HCT116 (cell line): Measurements from ENCODE around the gene GREB1L. TPM values are rescaled to one million over a fixed set of nuclear protein-coding genes. Genes with fewer than 3 reads are reported as not detected.

ENCODE experiments used
- ATAC-seq: fragments of 200-7000 bp; cut with Tn5 transposase; 2 replicates; pipeline ENCODE4 v1.9.1; 2020; ENCODE audit warnings: mild to moderate bottlenecking, moderate library complexity
- BruUV-seq: library from RNA; stranded (reverse); fragments of 400-500 nt; replicated peaks from 2 replicates; lab custom pipeline; 2021; lab: Mats Ljungman, UMichigan
- CTCF ChIA-PET: fragments of 300-600 bp; sonication (Branson Sonifier 250); formaldehyde crosslinking; loops from one replicate; lab custom pipeline; 2021; ENCODE audit warnings: antibody characterized with exemption; lab: Charles Lee
- POLR2A ChIA-PET: fragments of 300-600, 350-600 bp; sonication (Branson Sonifier 250); formaldehyde crosslinking; loops from one replicate; lab custom pipeline; 2021; ENCODE audit warnings: antibody characterized with exemption; lab: Charles Lee
- RAD21 ChIA-PET, 2 experiments: fragments of 300-600 bp; sonication (Branson Sonifier 250); formaldehyde crosslinking; loops; one replicate each; lab custom pipeline; 2023; ENCODE audit warnings: low total read pairs in 2 of 2; ENCODE audit not compliant: uncharacterized antibody in 2 of 2, unreplicated experiment in 2 of 2, low non-redundant PET in 1 of 2; lab: Charles Lee
- DNase-seq: peaks from one replicate; pipeline ENCODE4 v3.0.0-alpha.2; 2010; ENCODE audit warnings: low read depth, low spot score
- H2AFZ ChIP-seq: fragments of 200-600 bp; shearing (Covaris generic), sonication (generic); 2 replicates; pipeline ENCODE4 v1.6.1; 2017; ENCODE audit warnings: low read depth, mixed run types, mixed read lengths, antibody characterized with exemption, low read length; ENCODE audit not compliant: poor library complexity, severe bottlenecking
- H3K27ac ChIP-seq: 2 replicates; pipeline ENCODE4 v1.5.1; 2012; ENCODE audit warnings: low read depth, low read length
- H3K27me3 ChIP-seq: fragments of 200-600 bp; sonication (generic); 2 replicates; pipeline ENCODE4 v1.6.1; 2016; ENCODE audit warnings: mixed run types, low read length, mixed read lengths; ENCODE audit not compliant: insufficient read depth
- H3K36me3 ChIP-seq, 2 experiments: fragments of 200-500 bp in 1 of 2; fragments of 200-600 bp in 1 of 2; sonication (Bioruptor generic) in 1 of 2; sonication (generic) in 1 of 2; 2 replicates each; pipeline versions ENCODE4 v1.5.1 to v1.6.1; 2014 to 2016; ENCODE audit warnings: low read length in 2 of 2, inconsistent platforms in 1 of 2, mixed read lengths in 1 of 2, mixed run types in 1 of 2; ENCODE audit not compliant: insufficient read depth in 2 of 2, control insufficient read depth in 1 of 2
- H3K4me1 ChIP-seq, 2 experiments: fragments of 200-600 bp in 1 of 2; sonication (generic) in 1 of 2; 2 replicates each; pipeline versions ENCODE4 v1.5.1 to v1.6.1; 2012 to 2017; ENCODE audit warnings: low read length in 2 of 2, inconsistent platforms in 1 of 2, mild to moderate bottlenecking in 1 of 2, mixed read lengths in 1 of 2, mixed run types in 1 of 2, moderate library complexity in 1 of 2; ENCODE audit not compliant: insufficient read depth in 2 of 2, control insufficient read depth in 1 of 2
- H3K4me2 ChIP-seq: fragments of 200-600 bp; sonication (generic); 2 replicates; pipeline ENCODE4 v1.6.1; 2017; ENCODE audit warnings: mixed run types, low read length, mixed read lengths
- H3K4me3 ChIP-seq, 2 experiments: fragments of 200-600 bp in 1 of 2; sonication (generic) in 1 of 2; replicated peaks in 1 of 2; 2 replicates each; pipeline ENCODE4 v1.5.1; 2011 to 2016; ENCODE audit warnings: low read length in 2 of 2, control low read depth in 1 of 2, low read depth in 1 of 2, mild to moderate bottlenecking in 1 of 2, mixed read lengths in 1 of 2, mixed run types in 1 of 2
- H3K79me2 ChIP-seq: fragments of 200-600 bp; sonication (generic); 2 replicates; pipeline ENCODE4 v1.6.1; 2017; ENCODE audit warnings: mild to moderate bottlenecking, mixed run types, low read length, moderate library complexity, mixed read lengths; ENCODE audit not compliant: insufficient read depth
- H3K9ac ChIP-seq: fragments of 200-600 bp; sonication (generic); 2 replicates; pipeline ENCODE4 v1.6.1; 2016; ENCODE audit warnings: low read length, mixed read lengths
- H3K9me2 ChIP-seq: fragments of 200-600 bp; sonication (generic), shearing (Covaris generic); 2 replicates; pipeline ENCODE4 v1.6.1; 2017; ENCODE audit warnings: mixed run types, mild to moderate bottlenecking, moderate library complexity; ENCODE audit not compliant: insufficient read depth
- H3K9me3 ChIP-seq, 2 experiments: fragments of 200-500 bp in 1 of 2; fragments of 200-600 bp in 1 of 2; sonication (Bioruptor generic) in 1 of 2; sonication (generic) in 1 of 2; 2 replicates each; pipeline ENCODE4 v1.6.1; 2014 to 2017; ENCODE audit warnings: low read length in 2 of 2, mixed read lengths in 2 of 2, inconsistent platforms in 1 of 2, low read depth in 1 of 2, mild to moderate bottlenecking in 1 of 2, mixed run types in 1 of 2, moderate library complexity in 1 of 2; ENCODE audit not compliant: control insufficient read depth in 1 of 2, insufficient read depth in 1 of 2
- H4K20me1 ChIP-seq: fragments of 200-600 bp; sonication (generic), shearing (Covaris generic); 2 replicates; pipeline ENCODE4 v1.6.1; 2017; ENCODE audit warnings: mixed run types, mild to moderate bottlenecking, moderate library complexity; ENCODE audit not compliant: insufficient read depth
- ATF3 ChIP-seq: IDR thresholded peaks from 2 replicates; pipeline ENCODE4 v1.6.1; 2012
- CBX3 ChIP-seq: IDR thresholded peaks from 2 replicates; pipeline ENCODE4 v1.6.1; 2012; ENCODE audit warnings: low read depth
- CEBPB ChIP-seq: IDR thresholded peaks from 2 replicates; pipeline ENCODE4 v1.6.1; 2012; ENCODE audit warnings: low read depth
- EGR1 ChIP-seq: IDR thresholded peaks from 2 replicates; pipeline ENCODE4 v1.6.1; 2012; ENCODE audit warnings: low read depth
- ELF1 ChIP-seq: IDR thresholded peaks from 2 replicates; pipeline ENCODE4 v1.6.1; 2012; ENCODE audit warnings: low read depth, borderline replicate concordance
- EZH2 ChIP-seq: fragments of 200-600 bp; sonication (generic); IDR thresholded peaks from 2 replicates; pipeline ENCODE4 v1.6.1; 2017; ENCODE audit warnings: antibody characterized with exemption, mixed run types
- EZH2phosphoT487 ChIP-seq: fragments of 200-600 bp; IDR thresholded peaks from 2 replicates; pipeline ENCODE4 v1.6.1; 2018; ENCODE audit warnings: antibody characterized with exemption, borderline replicate concordance
- JUND ChIP-seq: IDR thresholded peaks from 2 replicates; pipeline ENCODE4 v1.6.1; 2012
- POLR2A ChIP-seq: IDR thresholded peaks from 2 replicates; pipeline ENCODE4 v1.7.0; 2011; ENCODE audit warnings: borderline replicate concordance; ENCODE audit not compliant: insufficient read depth, insufficient read length; ENCODE audit errors: extremely low read depth
- POLR2AphosphoS5 ChIP-seq: IDR thresholded peaks from 2 replicates; pipeline ENCODE4 v1.6.1; 2011; ENCODE audit warnings: mild to moderate bottlenecking, low read depth, low read length, moderate library complexity
- TCF7L2 ChIP-seq: IDR thresholded peaks from 2 replicates; pipeline ENCODE4 v1.7.0; 2011; ENCODE audit warnings: borderline replicate concordance, inconsistent platforms; ENCODE audit not compliant: insufficient read depth, insufficient read length; ENCODE audit errors: extremely low read depth
- YY1 ChIP-seq: IDR thresholded peaks from 2 replicates; pipeline ENCODE4 v1.6.1; 2011; ENCODE audit warnings: low read length, low read depth, moderate library complexity, mild to moderate bottlenecking; ENCODE audit not compliant: insufficient replicate concordance; ENCODE audit errors: extremely low read depth
- intact Hi-C: fragments of 100-400 bp; cut with micrococcal nuclease; formaldehyde crosslinking; loops from 2 replicates; pipeline ENCODE4 v1.10.0; 2022
- total RNA-seq: library from RNA; stranded (reverse); gene quantifications from one replicate; pipeline ENCODE4 v1.2.1, GENCODE V29; 2021; ENCODE audit not compliant: unreplicated experiment
- TF ChIP-seq, protein P1 (sequence below), 3 experiments: fragments of 200-600 bp in 1 of 3; sonication (generic) in 1 of 3; IDR thresholded peaks in 2 of 3; conservative IDR thresholded peaks in 1 of 3; 2 replicates each; pipeline ENCODE4 v1.5.1; 2012 to 2017; ENCODE audit warnings: low read depth in 2 of 3, low read length in 2 of 3, antibody characterized with exemption in 1 of 3, borderline replicate concordance in 1 of 3, control low read depth in 1 of 3, mild to moderate bottlenecking in 1 of 3, mixed read lengths in 1 of 3, mixed run types in 1 of 3, moderate library complexity in 1 of 3; ENCODE audit not compliant: insufficient read depth in 1 of 3
- TF ChIP-seq, protein P2 (sequence below): IDR thresholded peaks from 2 replicates; pipeline ENCODE4 v1.6.1; 2012

Gene GREB1L
- total RNA-seq, 1 experiment from 2014 or later: 12.2 TPM

DNA sequence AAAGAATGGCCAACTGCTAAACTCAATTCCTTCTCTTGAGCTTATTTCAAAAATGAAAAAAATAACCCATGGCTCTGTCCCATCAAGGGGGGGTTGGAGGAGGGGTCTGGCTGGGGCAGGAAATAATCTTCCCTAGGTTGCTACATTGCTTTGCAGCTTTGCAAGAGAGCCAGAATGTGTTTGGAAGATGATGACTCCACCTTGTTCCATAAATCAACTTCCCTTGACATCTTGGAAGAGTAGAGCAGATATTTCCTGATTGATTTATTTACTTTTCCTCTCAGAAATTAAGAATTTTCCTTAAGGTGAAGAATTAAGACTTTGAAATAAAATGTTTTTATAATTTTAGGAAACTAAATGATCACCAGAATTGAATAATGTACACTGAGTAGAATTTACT is 317.2 kb downstream of the GREB1L start:
- ChIA-PET POLR2A (no interaction called here), CTCF (interaction anchor here (1.4 kb wide), 1 partner anchor 41 kb away, joined by 6 read pairs; the partner anchor contains the start of gene ESCO1), RAD21 (no interaction called here)
- peaks cover 8 to 35% of the 10 kb centered on the region in 2 experiments; a peak in 3 of 4 replicates for H3K36me3 ChIP-seq
- no peak overlapping the region for H3K4me3 ChIP-seq
- TSS peak; percentile 9 for BruUV-seq
- ATAC-seq (no peak), DNase-seq (no peak)
- H3K27me3 ChIP-seq: no peaks in the 10 kb centered on the region
- no peak overlapping the region for H2AFZ ChIP-seq
- H3K27ac ChIP-seq: no peak overlapping the region
- no peaks in the 10 kb centered on the region for H3K79me2 ChIP-seq
- H3K4me2 ChIP-seq: no peak overlapping the region
- peaks cover 0 to 3% of the 10 kb centered on the region in 2 experiments; a peak in 2 of 4 replicates for H3K4me1 ChIP-seq
- no peaks in the 10 kb centered on the region; the same call in 1 of the 2 replicates for H4K20me1 ChIP-seq
- intact Hi-C loops: no loop called here
- H3K9me3 ChIP-seq: no peaks in the 10 kb centered on the region
- no peak overlapping the region for H3K9ac ChIP-seq
- TF ChIP-seq ELF1 (no peak), EGR1 (no peak), JUND (no peak), TCF7L2 (no peak), ATF3 (no peak), POLR2A (no peak), EZH2phosphoT487 (no peak), YY1 (no peak), CEBPB (no peak), EZH2 (no peak), CBX3 (no peak), POLR2AphosphoS5 (no peak)
- TF ChIP-seq, protein P1, sequence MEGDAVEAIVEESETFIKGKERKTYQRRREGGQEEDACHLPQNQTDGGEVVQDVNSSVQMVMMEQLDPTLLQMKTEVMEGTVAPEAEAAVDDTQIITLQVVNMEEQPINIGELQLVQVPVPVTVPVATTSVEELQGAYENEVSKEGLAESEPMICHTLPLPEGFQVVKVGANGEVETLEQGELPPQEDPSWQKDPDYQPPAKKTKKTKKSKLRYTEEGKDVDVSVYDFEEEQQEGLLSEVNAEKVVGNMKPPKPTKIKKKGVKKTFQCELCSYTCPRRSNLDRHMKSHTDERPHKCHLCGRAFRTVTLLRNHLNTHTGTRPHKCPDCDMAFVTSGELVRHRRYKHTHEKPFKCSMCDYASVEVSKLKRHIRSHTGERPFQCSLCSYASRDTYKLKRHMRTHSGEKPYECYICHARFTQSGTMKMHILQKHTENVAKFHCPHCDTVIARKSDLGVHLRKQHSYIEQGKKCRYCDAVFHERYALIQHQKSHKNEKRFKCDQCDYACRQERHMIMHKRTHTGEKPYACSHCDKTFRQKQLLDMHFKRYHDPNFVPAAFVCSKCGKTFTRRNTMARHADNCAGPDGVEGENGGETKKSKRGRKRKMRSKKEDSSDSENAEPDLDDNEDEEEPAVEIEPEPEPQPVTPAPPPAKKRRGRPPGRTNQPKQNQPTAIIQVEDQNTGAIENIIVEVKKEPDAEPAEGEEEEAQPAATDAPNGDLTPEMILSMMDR (IDR thresholded peaks at IDR 0.05 in 2 of 3, conservative IDR thresholded peaks at IDR 0.05 in 1 of 3; ENCODE audit: borderline replicate concordance in 1 of 3, insufficient read depth in 1 of 3, low read depth in 2 of 3, low read length in 2 of 3): no peak
- TF ChIP-seq, protein P2, sequence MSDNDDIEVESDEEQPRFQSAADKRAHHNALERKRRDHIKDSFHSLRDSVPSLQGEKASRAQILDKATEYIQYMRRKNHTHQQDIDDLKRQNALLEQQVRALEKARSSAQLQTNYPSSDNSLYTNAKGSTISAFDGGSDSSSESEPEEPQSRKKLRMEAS: no peak
- H3K9me2 ChIP-seq: no peaks in the 10 kb centered on the region
